Activated B cell treated with CpG ODN at 0.5 μM for 24 hours (primary cell): Measurements from ENCODE around the gene CFAP299. TPM values are rescaled to one million over a fixed set of nuclear protein-coding genes. Genes with fewer than 3 reads are reported as not detected.

ENCODE experiments used
- ATAC-seq: fragments of 200-7000 bp; cut with Tn5 transposase; one replicate; pipeline ENCODE4 v1.10.0; 2021; ENCODE audit warnings: low read depth, mild to moderate bottlenecking, moderate library complexity
- CTCF ChIA-PET: fragments of 350-600 bp; sonication (Branson Sonifier 250); formaldehyde crosslinking; loops from one replicate; lab custom pipeline; 2021; ENCODE audit warnings: antibody characterized with exemption; lab: Charles Lee
- POLR2A ChIA-PET: fragments of 350-600 bp; sonication (Branson Sonifier 250); formaldehyde crosslinking; loops from one replicate; lab custom pipeline; 2021; ENCODE audit warnings: antibody characterized with exemption; lab: Charles Lee
- DNase-seq: peaks from one replicate; pipeline ENCODE4 v3.0.0; 2022
- H3K27ac Mint-ChIP-seq: one replicate; pipeline ENCODE4 v1.8.0; 2020; ENCODE audit warnings: mixed read lengths
- H3K27me3 Mint-ChIP-seq: one replicate; pipeline ENCODE4 v1.8.0; 2021; ENCODE audit warnings: mixed read lengths
- H3K36me3 Mint-ChIP-seq: one replicate; pipeline ENCODE4 v1.8.0; 2021; ENCODE audit warnings: low read depth, mixed read lengths
- H3K4me1 Mint-ChIP-seq: one replicate; pipeline ENCODE4 v1.8.0; 2021; ENCODE audit warnings: mixed read lengths
- H3K4me3 Mint-ChIP-seq: one replicate; pipeline ENCODE4 v1.8.0; 2020; ENCODE audit warnings: mild to moderate bottlenecking, mixed read lengths
- H3K9me3 Mint-ChIP-seq: one replicate; pipeline ENCODE4 v1.8.0; 2020; ENCODE audit warnings: mixed read lengths
- CTCF ChIP-seq: fragments of 200-600 bp; IDR thresholded peaks from one replicate; pipeline ENCODE4 v1.8.0; 2022; ENCODE audit warnings: antibody characterized with exemption, mild to moderate bottlenecking
- intact Hi-C: fragments of 100-400 bp; cut with micrococcal nuclease; formaldehyde crosslinking; loops from one replicate; pipeline ENCODE4 v1.15.1; 2024
- total RNA-seq: library from RNA; stranded (reverse); gene quantifications from 2 replicates; pipeline ENCODE4 v1.2.3, GENCODE V29; 2022

The CFAP299 gene
- total RNA-seq, 1 donor from 2014 or later: not detected

GRCh38 chr4:80841587-80842281 lies 506.2 kb downstream of the CFAP299 start:
- Mint-ChIP-seq H3K36me3 (no peaks in the 10 kb centered on the region), H3K27me3 (no peaks in the 10 kb centered on the region), H3K27ac (no peak overlapping the region), H3K4me1 (no peaks in the 10 kb centered on the region), H3K4me3 (no peak overlapping the region), H3K9me3 (peaks cover 10% of the 10 kb centered on the region)
- DNase-seq (no peak), ATAC-seq (no peak)
- ChIA-PET CTCF (no interaction called here), POLR2A (interaction anchor here (1.4 kb wide), 1 partner anchor 34 kb away, joined by 4 read pairs; no protein-coding TSS in a partner anchor)
- intact Hi-C loops: no loop called here
- TF ChIP-seq CTCF: no peak

- H3K4me1 Mint-ChIP-seq: no peaks in the 10 kb centered on the region
- no peaks in the 10 kb centered on the region for H3K27me3 Mint-ChIP-seq
- no peak for ATAC-seq
- TF ChIP-seq CTCF: no peak
- no peak overlapping the region for H3K4me3 Mint-ChIP-seq
- no peak overlapping the region for H3K27ac Mint-ChIP-seq
- ChIA-PET CTCF (interaction anchor here (1.0 kb wide), 1 partner anchor 102 kb away, joined by 3 read pairs; no protein-coding TSS in a partner anchor), POLR2A (no interaction called here)
- H3K36me3 Mint-ChIP-seq: no peaks in the 10 kb centered on the region
- intact Hi-C loops: no loop called here
- H3K9me3 Mint-ChIP-seq: peaks cover 3% of the 10 kb centered on the region
- no peak for DNase-seq
Observed at GRCh38 chr4:80846210-80846609, 510.7 kb downstream of the CFAP299 start.

- no peaks in the 10 kb centered on the region for H3K27me3 Mint-ChIP-seq
- no peak overlapping the region for H3K27ac Mint-ChIP-seq
- intact Hi-C loops: no loop called here
- POLR2A ChIA-PET: no interaction called here
- no peak for TF ChIP-seq CTCF
- no peak overlapping the region for H3K4me3 Mint-ChIP-seq
- H3K9me3 Mint-ChIP-seq: no peaks in the 10 kb centered on the region
- no peak for ATAC-seq
- no peaks in the 10 kb centered on the region for H3K36me3 Mint-ChIP-seq
- CTCF ChIA-PET: no interaction called here
- no peak for DNase-seq
- H3K4me1 Mint-ChIP-seq: no peaks in the 10 kb centered on the region
Observed at GRCh38 chr4:80852061-80852460, 516.5 kb downstream of the CFAP299 start.

- no peak overlapping the region for H3K27ac Mint-ChIP-seq
- TF ChIP-seq CTCF: no peak
- no peaks in the 10 kb centered on the region for H3K27me3 Mint-ChIP-seq
- POLR2A ChIA-PET: no interaction called here
- no peaks in the 10 kb centered on the region for H3K36me3 Mint-ChIP-seq
- H3K4me1 Mint-ChIP-seq: peaks cover 28% of the 10 kb centered on the region
- ATAC-seq: no peak
- no peak for DNase-seq
- H3K4me3 Mint-ChIP-seq: no peak overlapping the region
- intact Hi-C loops: loop anchor here (10.0 kb wide), 1 partner anchor 799 kb away; the partner anchor contains the start of gene ANTXR2
- CTCF ChIA-PET: no interaction called here
- H3K9me3 Mint-ChIP-seq: no peaks in the 10 kb centered on the region
Observed at GRCh38 chr4:80873571-80873970, 538.0 kb downstream of the CFAP299 start.

GRCh38 chr4:80874979-80875378 lies 539.4 kb downstream of the CFAP299 start:
- CTCF ChIA-PET: no interaction called here
- DNase-seq (no peak), ATAC-seq (no peak)
- intact Hi-C loops: loop anchor here (1.0 to 10.0 kb wide), 4 partner anchors 38 to 800 kb away; partner anchors contain the start of gene ANTXR2
- no peak overlapping the region for H3K4me3 Mint-ChIP-seq
- no peak for TF ChIP-seq CTCF
- H3K36me3 Mint-ChIP-seq: no peaks in the 10 kb centered on the region
- H3K4me1 Mint-ChIP-seq: peaks cover 28% of the 10 kb centered on the region
- H3K9me3 Mint-ChIP-seq: no peaks in the 10 kb centered on the region
- POLR2A ChIA-PET: interaction anchor here (0.7 to 1.0 kb wide), 5 partner anchors 8 to 354 kb away, joined by 3 to 8 read pairs (median 6); no protein-coding TSS in a partner anchor
- peak overlapping the region; percentile 90 for H3K27ac Mint-ChIP-seq
- no peaks in the 10 kb centered on the region for H3K27me3 Mint-ChIP-seq
